ENCODE results near the gene SETD9. TPM values are rescaled to one million over a fixed set of nuclear protein-coding genes. Genes with fewer than 3 reads are reported as not detected.

Gene SETD9
- total RNA-seq, 1 experiment from 2014 or later, result 20.5 TPM

DNA sequence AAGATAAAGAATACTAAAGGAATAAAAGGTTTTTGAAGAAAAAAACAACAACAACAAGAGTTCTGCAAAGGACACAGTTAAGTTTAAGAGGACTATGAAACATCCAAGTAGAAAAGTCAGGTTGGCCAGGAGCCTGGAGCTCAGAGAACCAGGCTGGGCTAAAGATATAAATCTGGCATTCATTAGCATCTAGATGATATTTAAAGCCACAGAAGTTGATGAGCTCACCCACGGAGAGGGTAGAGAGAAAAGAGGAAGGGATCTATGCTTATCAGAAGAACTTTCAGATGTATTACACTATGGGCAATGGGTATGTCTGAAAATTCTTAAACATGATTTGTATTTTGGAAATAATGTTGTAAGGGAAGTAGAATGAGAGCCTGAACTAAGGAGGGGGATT is 32.6 kb downstream of the SETD9 start:
- H3K36me3 ChIP-seq (ENCODE audit: control insufficient read depth, insufficient read depth, low read length), result peaks cover 63% of the 10 kb centered on the region
- H3K4me3 ChIP-seq (ENCODE audit: low read depth in 2 of 2, low read length in 2 of 2), result no peak overlapping the region
- H3K27ac ChIP-seq (ENCODE audit: low read length), result no peak overlapping the region
- BruUV-seq (replicated peaks), result no TSS peak
- POLR2A ChIA-PET, result no interaction called here
- no peaks in the 10 kb centered on the region for H3K27me3 ChIP-seq (ENCODE audit: control insufficient read depth, insufficient read depth, low read length)
- ATAC-seq, result no peak
- CTCF ChIA-PET, result no interaction called here
- in situ Hi-C loops (cut with HindIII; ENCODE audit: low pct_unique_long_range_greater_than_20kb, low sequenced_read_pairs) (no loop called here), intact Hi-C loops (cut with micrococcal nuclease; ENCODE audit: unreplicated experiment) (no loop called here)
- H3K4me1 ChIP-seq (ENCODE audit: control insufficient read depth, insufficient read depth, low read length), result no peaks in the 10 kb centered on the region
- DNase-seq (ENCODE audit: low read depth, low spot score), result no peak
- no peaks in the 10 kb centered on the region for H3K9me3 ChIP-seq (ENCODE audit: control insufficient read depth, insufficient read depth, low read depth, low read length)
- TF ChIP-seq POLR2AphosphoS5 (IDR thresholded peaks at IDR 0.05; ENCODE audit: low read depth, low read length), result no peak

DNA sequence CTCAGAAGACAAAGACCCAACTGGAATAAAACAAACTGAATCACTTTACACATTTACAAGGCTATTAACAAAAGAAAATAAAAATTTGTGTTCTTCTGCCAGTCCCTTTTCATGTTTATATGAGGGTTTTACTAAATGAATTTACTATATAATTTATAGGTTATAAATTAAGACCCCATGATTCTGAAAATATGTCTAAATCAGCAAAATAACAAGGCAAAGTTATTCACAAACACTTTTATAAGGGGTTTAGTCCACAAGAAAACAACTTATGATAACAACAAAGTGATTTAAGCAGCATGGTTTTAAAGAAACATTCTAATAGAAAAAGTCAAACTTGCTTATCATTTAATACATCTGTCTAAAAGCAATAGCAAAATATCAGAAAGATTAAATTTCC is 37.7 kb downstream of the SETD9 start:
- Histone ChIP-seq H3K9me3 (ENCODE audit: control insufficient read depth, insufficient read depth, low read depth, low read length) (no peaks in the 10 kb centered on the region), H3K27me3 (ENCODE audit: control insufficient read depth, insufficient read depth, low read length) (no peaks in the 10 kb centered on the region), H3K27ac (ENCODE audit: low read length) (no peak overlapping the region), H3K4me3 (ENCODE audit: low read depth in 2 of 2, low read length in 2 of 2) (no peak overlapping the region), H3K36me3 (ENCODE audit: control insufficient read depth, insufficient read depth, low read length) (peaks cover 36% of the 10 kb centered on the region), H3K4me1 (ENCODE audit: control insufficient read depth, insufficient read depth, low read length) (peaks cover 10% of the 10 kb centered on the region)
- no peak for DNase-seq (ENCODE audit: low read depth, low spot score)
- POLR2A ChIA-PET, result no interaction called here
- no TSS peak for BruUV-seq (replicated peaks)
- intact Hi-C loops (cut with micrococcal nuclease; ENCODE audit: unreplicated experiment), result no loop called here
- TF ChIP-seq SIN3A (IDR thresholded peaks at IDR 0.05; ENCODE audit: borderline replicate concordance, insufficient read depth, low read depth, low read length) (no peak), TCF7L2 (IDR thresholded peaks at IDR 0.05; ENCODE audit: low read depth, low read length) (no peak), POLR2AphosphoS5 (IDR thresholded peaks at IDR 0.05; ENCODE audit: low read depth, low read length) (no peak)
- TF ChIP-seq, protein P1, sequence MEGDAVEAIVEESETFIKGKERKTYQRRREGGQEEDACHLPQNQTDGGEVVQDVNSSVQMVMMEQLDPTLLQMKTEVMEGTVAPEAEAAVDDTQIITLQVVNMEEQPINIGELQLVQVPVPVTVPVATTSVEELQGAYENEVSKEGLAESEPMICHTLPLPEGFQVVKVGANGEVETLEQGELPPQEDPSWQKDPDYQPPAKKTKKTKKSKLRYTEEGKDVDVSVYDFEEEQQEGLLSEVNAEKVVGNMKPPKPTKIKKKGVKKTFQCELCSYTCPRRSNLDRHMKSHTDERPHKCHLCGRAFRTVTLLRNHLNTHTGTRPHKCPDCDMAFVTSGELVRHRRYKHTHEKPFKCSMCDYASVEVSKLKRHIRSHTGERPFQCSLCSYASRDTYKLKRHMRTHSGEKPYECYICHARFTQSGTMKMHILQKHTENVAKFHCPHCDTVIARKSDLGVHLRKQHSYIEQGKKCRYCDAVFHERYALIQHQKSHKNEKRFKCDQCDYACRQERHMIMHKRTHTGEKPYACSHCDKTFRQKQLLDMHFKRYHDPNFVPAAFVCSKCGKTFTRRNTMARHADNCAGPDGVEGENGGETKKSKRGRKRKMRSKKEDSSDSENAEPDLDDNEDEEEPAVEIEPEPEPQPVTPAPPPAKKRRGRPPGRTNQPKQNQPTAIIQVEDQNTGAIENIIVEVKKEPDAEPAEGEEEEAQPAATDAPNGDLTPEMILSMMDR (IDR thresholded peaks at IDR 0.05), result no peak
- TF ChIP-seq, protein P2, sequence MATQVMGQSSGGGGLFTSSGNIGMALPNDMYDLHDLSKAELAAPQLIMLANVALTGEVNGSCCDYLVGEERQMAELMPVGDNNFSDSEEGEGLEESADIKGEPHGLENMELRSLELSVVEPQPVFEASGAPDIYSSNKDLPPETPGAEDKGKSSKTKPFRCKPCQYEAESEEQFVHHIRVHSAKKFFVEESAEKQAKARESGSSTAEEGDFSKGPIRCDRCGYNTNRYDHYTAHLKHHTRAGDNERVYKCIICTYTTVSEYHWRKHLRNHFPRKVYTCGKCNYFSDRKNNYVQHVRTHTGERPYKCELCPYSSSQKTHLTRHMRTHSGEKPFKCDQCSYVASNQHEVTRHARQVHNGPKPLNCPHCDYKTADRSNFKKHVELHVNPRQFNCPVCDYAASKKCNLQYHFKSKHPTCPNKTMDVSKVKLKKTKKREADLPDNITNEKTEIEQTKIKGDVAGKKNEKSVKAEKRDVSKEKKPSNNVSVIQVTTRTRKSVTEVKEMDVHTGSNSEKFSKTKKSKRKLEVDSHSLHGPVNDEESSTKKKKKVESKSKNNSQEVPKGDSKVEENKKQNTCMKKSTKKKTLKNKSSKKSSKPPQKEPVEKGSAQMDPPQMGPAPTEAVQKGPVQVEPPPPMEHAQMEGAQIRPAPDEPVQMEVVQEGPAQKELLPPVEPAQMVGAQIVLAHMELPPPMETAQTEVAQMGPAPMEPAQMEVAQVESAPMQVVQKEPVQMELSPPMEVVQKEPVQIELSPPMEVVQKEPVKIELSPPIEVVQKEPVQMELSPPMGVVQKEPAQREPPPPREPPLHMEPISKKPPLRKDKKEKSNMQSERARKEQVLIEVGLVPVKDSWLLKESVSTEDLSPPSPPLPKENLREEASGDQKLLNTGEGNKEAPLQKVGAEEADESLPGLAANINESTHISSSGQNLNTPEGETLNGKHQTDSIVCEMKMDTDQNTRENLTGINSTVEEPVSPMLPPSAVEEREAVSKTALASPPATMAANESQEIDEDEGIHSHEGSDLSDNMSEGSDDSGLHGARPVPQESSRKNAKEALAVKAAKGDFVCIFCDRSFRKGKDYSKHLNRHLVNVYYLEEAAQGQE (IDR thresholded peaks at IDR 0.05; ENCODE audit: insufficient read depth in 1 of 2, low read depth in 2 of 2, low read length in 1 of 2), result no peak
- CTCF ChIA-PET, result no interaction called here
- ATAC-seq, result no peak
- in situ Hi-C loops (cut with HindIII; ENCODE audit: low pct_unique_long_range_greater_than_20kb, low sequenced_read_pairs), result no loop called here

DNA sequence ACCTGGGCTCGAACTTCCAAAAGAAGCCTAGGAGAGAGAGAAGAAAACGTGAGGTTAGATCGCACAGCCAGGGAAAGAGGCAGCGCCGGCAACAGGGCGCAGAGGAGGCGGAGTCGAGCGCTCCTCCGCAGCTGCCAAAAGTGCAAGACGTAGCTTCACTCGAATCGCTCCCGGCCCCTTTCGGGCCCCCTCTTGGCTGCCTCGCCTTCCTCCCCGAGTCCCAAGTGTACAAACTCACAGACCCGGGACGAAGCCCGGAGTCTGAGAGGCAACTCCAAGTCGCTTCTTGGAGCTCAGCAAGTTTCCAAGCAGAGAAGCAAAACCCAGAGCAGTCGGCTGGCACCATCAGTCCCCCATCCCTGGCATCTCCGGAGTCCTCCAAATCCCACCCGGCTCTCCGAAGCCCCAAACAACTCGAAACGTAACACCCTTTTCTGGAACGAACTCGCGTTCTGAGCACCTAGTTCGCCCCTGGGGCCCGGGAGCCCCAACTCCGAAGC is 41.3 kb downstream of the SETD9 start:
- BruUV-seq (replicated peaks), result no TSS peak
- intact Hi-C loops (cut with micrococcal nuclease; ENCODE audit: unreplicated experiment), result loop anchor here (10.0 kb wide), 1 partner anchor 134 kb away; no protein-coding TSS in a partner anchor
- TF ChIP-seq SIN3A (IDR thresholded peaks at IDR 0.05; ENCODE audit: borderline replicate concordance, insufficient read depth, low read depth, low read length), result 0 out of 2 replicates have a peak, but pooled peaks have one; percentile 52
- TF ChIP-seq, protein P2 (IDR thresholded peaks at IDR 0.05; ENCODE audit: insufficient read depth in 1 of 2, low read depth in 2 of 2, low read length in 1 of 2), result no peak
- DNase-seq (ENCODE audit: low read depth, low spot score) (no peak), ATAC-seq (peak; percentile 67)
- H3K4me1 ChIP-seq (ENCODE audit: control insufficient read depth, insufficient read depth, low read length), result peaks cover 10% of the 10 kb centered on the region
- ChIA-PET POLR2A (interaction anchor here (0.6 to 0.7 kb wide), 3 partner anchors 36 to 154 kb away, joined by 4 to 11 read pairs (median 6); no protein-coding TSS in a partner anchor), CTCF (interaction anchor here (0.7 to 2.1 kb wide), 3 partner anchors 144 to 956 kb away, joined by 4 to 19 read pairs (median 4); no protein-coding TSS in a partner anchor)
- no peaks in the 10 kb centered on the region for H3K9me3 ChIP-seq (ENCODE audit: control insufficient read depth, insufficient read depth, low read depth, low read length)
- in situ Hi-C loops (cut with HindIII; ENCODE audit: low pct_unique_long_range_greater_than_20kb, low sequenced_read_pairs), result no loop called here
- no peaks in the 10 kb centered on the region; the same call in 1 of the 2 replicates for H3K27me3 ChIP-seq (ENCODE audit: control insufficient read depth, insufficient read depth, low read length)
- peak overlapping the region; percentile 73 for H3K27ac ChIP-seq (ENCODE audit: low read length)
- H3K36me3 ChIP-seq (ENCODE audit: control insufficient read depth, insufficient read depth, low read length), result peaks cover 24% of the 10 kb centered on the region
- H3K4me3 ChIP-seq (ENCODE audit: low read depth in 2 of 2, low read length in 2 of 2), result peak overlapping the region; percentile 82 to 84
